Coronary artery (tissue), 2 donors: ENCODE results near the gene ZNF124.
"Not testable (repeated sequence)": the region's sequence is repeated elsewhere in the genome, so short reads cannot be mapped to it uniquely, and the experiment has no call there.

Experiments used
- DNase-seq: peaks from one replicate; pipeline ENCODE4 v3.0.0-alpha.2; 2017; ENCODE audit warnings: low spot score
- H3K27ac ChIP-seq, 2 donors: fragments of 200-600 bp; sonication (generic); one replicate each; pipeline ENCODE4 v1.5.1; 2016 to 2019
- H3K4me3 ChIP-seq: fragments of 200-600 bp; sonication (generic); 2 replicates; pipeline ENCODE4 v1.5.1; 2016; ENCODE audit warnings: mild to moderate bottlenecking, moderate library complexity
- CTCF ChIP-seq: fragments of 200-600 bp; sonication (generic); IDR thresholded peaks from one replicate; pipeline ENCODE4 v1.5.1; 2019; ENCODE audit warnings: antibody characterized with exemption

The ZNF124 gene

GRCh38 chr1:247171875-247172563 is at the start of gene ZNF124:
Gene ZNF124 (minus strand): TSS chr1:247172020. CDS start chr1:247171877, 143 bp downstream.
- H3K4me3 ChIP-seq, H3K27ac ChIP-seq, DNase-seq: not testable (repeated sequence)

GRCh38 chr1:247220280-247220679 is 48.5 kb upstream of the ZNF124 start:
- not testable (repeated sequence) for H3K27ac ChIP-seq, H3K4me3 ChIP-seq, DNase-seq

GRCh38 chr1:247218121-247218651 is 46.4 kb upstream of the ZNF124 start:
- no peak for TF ChIP-seq CTCF
- Histone ChIP-seq H3K4me3 (no peak overlapping the region), H3K27ac (no peak overlapping the region)
- no peak for DNase-seq

- no peak overlapping the region for H3K27ac ChIP-seq
- no peak overlapping the region for H3K4me3 ChIP-seq
- no peak for DNase-seq
- no peak for TF ChIP-seq CTCF
Observed at GRCh38 chr1:247216261-247216660, 44.4 kb upstream of the ZNF124 start.

GRCh38 chr1:247212627-247213617 is 41.1 kb upstream of the ZNF124 start:
- no peak overlapping the region for H3K27ac ChIP-seq
- H3K4me3 ChIP-seq: no peak overlapping the region
- no peak for DNase-seq
- TF ChIP-seq CTCF: no peak

- no peak overlapping the region for H3K4me3 ChIP-seq
- no peak for TF ChIP-seq CTCF
- no peak for DNase-seq
- H3K27ac ChIP-seq: no peak overlapping the region
Observed at GRCh38 chr1:247212012-247212411, 40.2 kb upstream of the ZNF124 start.

GRCh38 chr1:247211339-247211738 is 39.5 kb upstream of the ZNF124 start:
- H3K27ac ChIP-seq: no peak overlapping the region
- H3K4me3 ChIP-seq: no peak overlapping the region
- no peak for TF ChIP-seq CTCF
- no peak for DNase-seq
